Aorta (tissue), 5 donors: ENCODE measurements around the gene CSF1R. TPM values are rescaled to one million over a fixed set of nuclear protein-coding genes. Genes with fewer than 3 reads are reported as not detected.

ENCODE experiments used
- ATAC-seq: fragments of 200-7000 bp; cut with Tn5 transposase; one replicate; pipeline ENCODE4 v1.9.1; 2022; ENCODE audit warnings: moderate library complexity; ENCODE audit not compliant: low FRiP score
- DNase-seq, 2 donors: peaks; one replicate each; pipeline ENCODE4 v3.0.0-alpha.2; 2020
- H3K27ac ChIP-seq, 2 donors: one replicate each; pipeline ENCODE4 v1.5.1; 2013; ENCODE audit warnings: low read length in 2 of 2, mild to moderate bottlenecking in 2 of 2, moderate library complexity in 2 of 2, control low read depth in 1 of 2, inconsistent platforms in 1 of 2, low read depth in 1 of 2
- H3K27me3 ChIP-seq, 2 donors: one replicate each; pipeline ENCODE4 v1.6.1; 2013; ENCODE audit warnings: control low read depth in 1 of 2, low read length in 1 of 2, mild to moderate bottlenecking in 1 of 2, moderate library complexity in 1 of 2; ENCODE audit not compliant: insufficient read depth in 2 of 2, control insufficient read depth in 1 of 2
- H3K36me3 ChIP-seq, 2 donors: one replicate each; pipeline ENCODE4 v1.6.1; 2013; ENCODE audit warnings: control low read depth in 1 of 2, low read length in 1 of 2, mild to moderate bottlenecking in 1 of 2; ENCODE audit not compliant: insufficient read depth in 2 of 2, control insufficient read depth in 1 of 2
- H3K4me1 ChIP-seq, 2 donors: one replicate each; pipeline ENCODE4 v1.6.1; 2013; ENCODE audit warnings: low read length in 2 of 2, control low read depth in 1 of 2, mild to moderate bottlenecking in 1 of 2, moderate library complexity in 1 of 2; ENCODE audit not compliant: insufficient read depth in 2 of 2, control insufficient read depth in 1 of 2
- H3K4me3 ChIP-seq, 2 donors: one replicate each; pipeline ENCODE4 v1.5.1; 2013; ENCODE audit warnings: low read length in 2 of 2, control low read depth in 1 of 2, mild to moderate bottlenecking in 1 of 2
- H3K9me3 ChIP-seq: one replicate; pipeline ENCODE4 v1.6.1; 2013; ENCODE audit warnings: mild to moderate bottlenecking, low read length; ENCODE audit not compliant: control insufficient read depth
- WGBS, 2 donors: extraction: QIAGEN DNeasy Blood & Tissue Kit; methylation state at CpG; one replicate each; pipeline ENCODE4 v1.1.7; 2013; 5-methylcytosine and 5-hydroxymethylcytosine counted together
- intact Hi-C, 2 donors: fragments of 100-400 bp; cut with DNase I; formaldehyde crosslinking; loops; one replicate each; pipeline versions ENCODE4 v1.14.2 to v1.15.0; 2022
- polyA plus RNA-seq, 2 donors: library from polyadenylated mRNA; stranded (reverse); fragments of 200-250 nt; gene quantifications; one replicate each; pipeline ENCODE4 v1.2.3, GENCODE V29; 2013
- total RNA-seq, 2 donors: library from RNA; stranded (reverse); fragmentation: NEBNext Ultra II Directional; extraction: Animal tissue kit (Norgen Biotek cat#: 25700); gene quantifications; one replicate each; pipeline ENCODE4 v1.2.1, GENCODE V29; 2021
- donor health status: healthy with polysubstance abuse.
- donor health status: Bipolar disorder and iron deficiency.
- donor health status: DM: no; HTN: no; CAD: no.
- donor health status: DM: no; HTN: no; CAD: no.
- donor health status: DM: yes; HTN: yes; CAD: no.

The CSF1R gene
- total and polyA plus RNA-seq, 4 donors = 3.4 to 125 (median 25.2) TPM

DNA sequence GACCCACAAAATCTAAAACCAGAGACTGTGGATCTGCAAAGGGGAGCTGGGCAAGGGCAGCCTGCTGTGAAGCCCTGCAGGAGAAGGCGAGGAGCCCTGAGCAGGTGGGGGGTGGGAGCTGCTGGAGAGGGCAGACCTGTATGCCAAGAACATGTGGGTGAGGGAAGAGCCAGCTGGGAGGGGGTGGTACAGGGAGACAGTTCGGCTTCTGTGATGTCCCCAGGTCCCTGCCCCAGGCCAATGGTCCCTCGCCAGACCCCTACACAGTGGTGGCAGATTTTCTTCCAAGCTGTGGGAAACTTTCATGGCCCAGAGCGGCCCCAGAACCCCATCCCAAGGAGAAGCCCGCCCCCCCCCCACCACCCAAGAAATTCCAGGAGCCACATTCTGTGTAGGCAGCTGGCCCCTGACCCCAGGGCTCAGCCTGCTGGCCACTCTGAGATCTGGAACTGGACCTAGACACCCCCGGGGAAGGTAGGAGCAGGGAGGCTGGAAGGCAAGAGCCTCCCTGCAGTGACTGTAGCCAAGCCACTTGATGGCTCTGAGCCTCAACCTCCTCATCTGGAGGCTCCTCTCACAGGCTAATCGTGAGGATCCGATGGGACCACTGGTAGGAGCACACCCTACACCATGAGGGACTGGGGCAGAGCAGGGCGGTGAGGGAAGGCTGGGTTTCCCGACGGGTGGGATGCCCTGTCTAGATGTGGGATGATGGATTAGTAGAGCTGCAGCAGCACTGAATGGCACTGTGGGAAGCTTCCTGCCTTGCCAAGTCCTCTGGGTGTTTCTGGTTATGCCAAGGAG lies 22.6 kb upstream of the CSF1R start:
- ATAC-seq (no peak), DNase-seq (peak; percentile 42 to 56)
- no peaks in the 10 kb centered on the region for H3K4me1 ChIP-seq
- H3K9me3 ChIP-seq = no peaks in the 10 kb centered on the region
- no peak overlapping the region for H3K27ac ChIP-seq
- whole genome bisulfite sequencing, 2 donors = 59 to 67% methylated on average over 11 of the region's 11 CpGs
- intact Hi-C loops = no loop called here
- no peaks in the 10 kb centered on the region for H3K27me3 ChIP-seq
- H3K4me3 ChIP-seq = no peak overlapping the region
- no peaks in the 10 kb centered on the region for H3K36me3 ChIP-seq

GRCh38 chr5:150107909-150108447 lies 21.6 kb upstream of the CSF1R start:
- DNase-seq = no peak
- WGBS, 2 donors = 86 to 88% methylated on average over 4 of the region's 4 CpGs

DNA sequence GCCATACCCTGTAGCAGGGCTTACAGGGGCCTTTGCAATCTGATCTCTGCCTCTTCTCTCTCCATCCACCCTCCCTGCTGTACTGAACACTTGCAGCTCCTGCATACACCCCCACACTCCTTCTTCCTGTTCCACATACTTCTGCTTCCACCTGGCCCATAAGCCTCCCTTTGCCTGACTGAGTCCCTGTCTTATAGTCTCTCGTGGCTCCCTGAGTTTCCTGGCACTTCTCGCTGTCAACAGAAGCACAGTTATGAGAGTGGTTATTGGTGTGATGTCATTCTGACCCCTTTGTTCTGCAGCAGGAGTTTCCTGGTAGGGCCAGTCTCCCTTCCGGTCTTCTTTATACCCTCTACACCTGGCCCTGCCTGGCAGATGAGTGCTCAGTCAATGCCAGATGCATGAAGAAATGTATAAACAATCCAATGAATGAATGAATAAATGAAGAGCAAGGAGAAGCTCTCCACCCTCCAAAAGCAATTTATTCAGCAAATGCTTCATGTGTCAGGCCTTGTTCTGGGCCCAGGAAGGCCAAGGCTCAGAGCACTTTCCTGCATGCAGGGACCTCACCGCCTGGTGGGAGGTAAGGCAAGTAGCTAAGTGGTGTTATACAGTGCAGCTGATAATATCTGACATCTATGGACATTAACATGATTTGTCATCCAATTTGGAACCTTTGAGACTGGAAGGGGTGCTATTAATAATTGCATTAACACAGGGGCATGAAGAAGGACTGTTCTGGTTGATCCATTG lies 20.5 kb upstream of the CSF1R start:
- no peaks in the 10 kb centered on the region for H3K4me1 ChIP-seq
- no peaks in the 10 kb centered on the region for H3K36me3 ChIP-seq
- H3K27ac ChIP-seq = no peak overlapping the region
- no peak for ATAC-seq
- intact Hi-C loops = no loop called here
- 88 to 89% methylated on average over 4 of the region's 4 CpGs for WGBS, 2 donors
- no peak overlapping the region for H3K4me3 ChIP-seq
- no peaks in the 10 kb centered on the region for H3K27me3 ChIP-seq
- DNase-seq = no peak
- no peaks in the 10 kb centered on the region for H3K9me3 ChIP-seq

More at GRCh38 chr5:150107909-150108447, 21.6 kb upstream of the CSF1R start:
- H3K4me1 ChIP-seq = no peaks in the 10 kb centered on the region
- H3K36me3 ChIP-seq = no peaks in the 10 kb centered on the region
- intact Hi-C loops = no loop called here
- H3K9me3 ChIP-seq = no peaks in the 10 kb centered on the region
- no peak overlapping the region for H3K4me3 ChIP-seq
- H3K27me3 ChIP-seq = no peaks in the 10 kb centered on the region
- ATAC-seq = no peak
- H3K27ac ChIP-seq = no peak overlapping the region

DNA sequence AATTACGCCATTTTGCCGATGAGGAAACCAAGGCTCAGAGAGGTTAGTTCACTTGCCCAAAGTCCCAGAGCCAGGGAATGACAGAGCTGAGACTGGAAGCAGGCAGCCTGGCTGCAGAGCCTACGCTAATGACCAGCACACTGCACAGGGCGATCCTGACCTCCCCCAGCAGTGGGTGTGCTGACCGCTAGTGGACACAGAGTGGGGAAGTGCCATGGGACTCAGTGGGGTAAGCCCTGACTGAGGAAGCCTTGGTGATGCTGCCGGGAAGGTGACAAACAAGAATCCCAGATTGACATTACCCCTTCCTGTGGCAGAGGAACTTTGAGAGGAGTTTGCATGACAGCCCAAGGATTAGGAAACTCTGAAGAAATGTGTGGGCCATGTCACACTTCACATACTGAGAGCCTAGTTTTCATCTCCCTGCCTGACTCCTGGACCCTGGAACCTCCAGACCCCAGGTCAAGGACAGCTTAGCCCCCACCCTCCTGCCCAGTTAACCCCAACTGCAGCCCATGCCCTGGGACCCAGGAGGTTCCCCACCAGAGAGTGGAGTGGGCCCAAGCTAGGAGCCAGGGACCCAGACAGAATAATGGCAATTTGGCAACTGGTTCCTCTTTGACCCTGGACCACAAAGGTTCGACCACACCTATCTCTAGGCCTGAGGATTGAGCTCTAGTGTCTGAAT lies 19.7 kb upstream of the CSF1R start:
- H3K4me1 ChIP-seq = no peaks in the 10 kb centered on the region
- intact Hi-C loops = no loop called here
- no peaks in the 10 kb centered on the region for H3K9me3 ChIP-seq
- no peak for ATAC-seq
- WGBS, 2 donors = 91 to 93% methylated on average over 7 of the region's 7 CpGs
- H3K36me3 ChIP-seq = no peaks in the 10 kb centered on the region
- no peak overlapping the region for H3K4me3 ChIP-seq
- no peak overlapping the region for H3K27ac ChIP-seq
- peak; percentile 62 to 74 for DNase-seq
- no peaks in the 10 kb centered on the region for H3K27me3 ChIP-seq

GRCh38 chr5:150104550-150104870 lies 18.2 kb upstream of the CSF1R start:
- Histone ChIP-seq H3K4me3 (no peak overlapping the region), H3K27me3 (no peaks in the 10 kb centered on the region), H3K9me3 (no peaks in the 10 kb centered on the region), H3K4me1 (no peaks in the 10 kb centered on the region), H3K27ac (no peak overlapping the region), H3K36me3 (no peaks in the 10 kb centered on the region)
- intact Hi-C loops = no loop called here
- DNase-seq (no peak), ATAC-seq (no peak)
- WGBS, 2 donors = 91 to 95% methylated on average over 2 of the region's 2 CpGs

GRCh38 chr5:150103678-150104549 lies 17.6 kb upstream of the CSF1R start:
- intact Hi-C loops = no loop called here
- 72 to 95% methylated on average over 5 of the region's 5 CpGs for WGBS, 2 donors

DNA sequence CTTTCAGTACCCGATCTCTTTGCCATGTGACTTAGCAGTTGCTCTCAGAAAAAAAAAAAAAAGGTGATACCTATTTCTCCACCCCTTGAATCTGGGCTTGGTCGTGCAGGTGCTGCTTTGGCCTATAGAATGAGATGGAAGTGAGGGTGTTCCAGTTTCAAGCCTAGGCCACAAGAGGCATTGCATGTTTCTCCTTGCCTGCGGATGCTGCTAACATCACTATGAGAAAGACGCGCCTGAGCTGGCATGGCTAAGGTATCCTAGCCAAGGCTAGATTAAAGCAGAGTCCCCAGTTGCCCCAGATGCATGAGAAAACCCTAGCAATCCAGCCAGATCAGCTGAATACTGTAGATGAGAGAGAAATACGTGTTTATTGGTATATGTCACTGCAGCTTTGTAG lies 14.7 kb upstream of the CSF1R start:
- no peak overlapping the region for H3K4me3 ChIP-seq
- no peaks in the 10 kb centered on the region for H3K36me3 ChIP-seq
- intact Hi-C loops = no loop called here
- no peaks in the 10 kb centered on the region for H3K9me3 ChIP-seq
- no peaks in the 10 kb centered on the region for H3K27me3 ChIP-seq
- ATAC-seq (no peak), DNase-seq (no peak)
- no peaks in the 10 kb centered on the region for H3K4me1 ChIP-seq
- WGBS, 2 donors = 79 to 93% methylated on average over 6 of the region's 6 CpGs
- H3K27ac ChIP-seq = no peak overlapping the region

More at GRCh38 chr5:150103678-150104549, 17.6 kb upstream of the CSF1R start:
- no peaks in the 10 kb centered on the region for H3K9me3 ChIP-seq
- ATAC-seq (no peak), DNase-seq (peak; percentile 49 to 79)
- H3K4me1 ChIP-seq = no peaks in the 10 kb centered on the region
- no peaks in the 10 kb centered on the region for H3K36me3 ChIP-seq
- no peak overlapping the region for H3K4me3 ChIP-seq
- H3K27me3 ChIP-seq = no peaks in the 10 kb centered on the region
- H3K27ac ChIP-seq = no peak overlapping the region

DNA sequence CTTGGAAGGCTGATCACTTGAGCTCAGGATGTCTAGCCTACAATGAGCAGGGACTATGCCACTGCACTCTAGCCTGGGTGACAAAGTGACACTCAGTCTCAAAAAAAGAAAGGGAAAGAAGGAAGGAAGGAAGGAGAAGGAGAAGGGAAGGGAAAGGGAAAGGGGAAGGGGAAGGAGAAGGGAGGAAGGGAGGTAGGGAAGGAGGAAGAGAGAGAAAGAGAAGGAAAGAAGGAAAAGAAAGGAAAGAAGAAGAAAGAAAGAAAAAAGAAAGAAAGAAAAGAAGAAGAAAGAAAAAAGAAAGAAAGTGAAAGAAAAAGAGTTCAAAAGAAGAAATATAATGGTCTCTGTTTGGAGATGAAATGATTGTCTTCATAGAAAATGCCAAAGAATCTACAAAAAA lies 10.8 kb upstream of the CSF1R start:
- no peaks in the 10 kb centered on the region for H3K27me3 ChIP-seq
- H3K36me3 ChIP-seq = no peaks in the 10 kb centered on the region
- intact Hi-C loops = no loop called here
- no peak for ATAC-seq
- H3K27ac ChIP-seq = no peak overlapping the region
- no peak for DNase-seq
- H3K9me3 ChIP-seq = no peaks in the 10 kb centered on the region
- no peak overlapping the region for H3K4me3 ChIP-seq
- no peaks in the 10 kb centered on the region for H3K4me1 ChIP-seq
